Stimulated activated CD4-positive, alpha-beta T cell treated with anti-CD3 and anti-CD28 coated beads, TNF-alpha, amount 100 ng/mL, for 1 hour (primary cell): ENCODE measurements around the gene PDE3A.

ENCODE experiments used
- DNase-seq, 3 donors: peaks; one replicate each; pipeline ENCODE4 v3.0.0-alpha.2; 2020; ENCODE audit warnings: low read depth in 3 of 3, low spot score in 1 of 3

PDE3A gene

GRCh38 chr12:20681334-20681733 is 313.0 kb downstream of the PDE3A start:
- DNase-seq: no peak

- DNase-seq: no peak
Measured at GRCh38 chr12:20695232-20695631, 326.9 kb downstream of the PDE3A start, which contains the start of gene SLCO1C1. Gene SLCO1C1, plus strand, starts transcription at chr12:20695332. Its CDS starts 4,245 bp downstream, at chr12:20699577.

GRCh38 chr12:20696181-20696905 is 328.0 kb downstream of the PDE3A start:
- DNase-seq: no peak

GRCh38 chr12:20701106-20701505 is 332.8 kb downstream of the PDE3A start:
- no peak for DNase-seq

- no peak for DNase-seq
Measured at GRCh38 chr12:20704860-20705259, 336.5 kb downstream of the PDE3A start.

GRCh38 chr12:20711846-20712245 is 343.5 kb downstream of the PDE3A start:
- no peak for DNase-seq

- DNase-seq: no peak
Measured at GRCh38 chr12:20716037-20716436, 347.7 kb downstream of the PDE3A start.

GRCh38 chr12:20716985-20717384 is 348.6 kb downstream of the PDE3A start:
- no peak for DNase-seq

GRCh38 chr12:20718294-20718693 is 350.0 kb downstream of the PDE3A start:
- no peak for DNase-seq

GRCh38 chr12:20722142-20722541 is 353.8 kb downstream of the PDE3A start:
- no peak for DNase-seq

GRCh38 chr12:20731274-20731673 is 362.9 kb downstream of the PDE3A start:
- no peak for DNase-seq
